Measurements from ENCODE around the gene RPS3.

- TF ChIP-seq CTCF (tag by site-specific recombination; IDR thresholded peaks at IDR 0.05): no peak
- TF ChIP-seq ZNF394 (tag by site-specific recombination; IDR thresholded peaks at IDR 0.05; ENCODE audit: borderline replicate concordance): no peak
- no peak for TF ChIP-seq REST (tag by site-specific recombination; IDR thresholded peaks at IDR 0.05)
- TF ChIP-seq YY1 (tag by site-specific recombination; IDR thresholded peaks at IDR 0.05): no peak
- TF ChIP-seq ZNF704 (tag by site-specific recombination; IDR thresholded peaks at IDR 0.05): no peak
- TF ChIP-seq ZNF157 (tag by site-specific recombination; IDR thresholded peaks at IDR 0.05): no peak
- no peak for TF ChIP-seq ZNF23 (tag by site-specific recombination; IDR thresholded peaks at IDR 0.05; ENCODE audit: borderline replicate concordance)
- TF ChIP-seq SETDB1 (IDR thresholded peaks at IDR 0.05; ENCODE audit: insufficient read length, low read length): no peak
Observed at GRCh38 chr11:75424396-75424795, 25.1 kb downstream of the RPS3 start.

Measured in HEK293 (cell line).